Measurements from ENCODE around the gene MED12L.

GRCh38 chr3:151393941-151394340 is 308.5 kb downstream of the MED12L start:
- TF ChIP-seq POLR2A (IDR thresholded peaks at IDR 0.05; ENCODE audit: extremely low read depth, insufficient read length) (no peak), CTCF (IDR thresholded peaks at IDR 0.05; ENCODE audit: low read depth, low read length) (no peak), MAX (IDR thresholded peaks at IDR 0.05; ENCODE audit: low read depth, low read length) (no peak), MYC (IDR thresholded peaks at IDR 0.05; ENCODE audit: low read depth, low read length) (no peak)

All from NB4 (cell line).